Activated CD4-positive, alpha-beta T cell treated with anti-CD3 and anti-CD28 coated beads, Interleukin-2, amount 50 U/mL, for 24 hours (primary cell): Measurements from ENCODE around the gene PDE8B.

ENCODE experiments used
- DNase-seq, 2 donors: peaks; one replicate each; pipeline ENCODE4 v3.0.0-alpha.2; 2020; ENCODE audit warnings: low read depth in 1 of 2, low spot score in 1 of 2

PDE8B gene

GRCh38 chr5:77230727-77231470, 20.4 kb downstream of the PDE8B start:
- no peak for DNase-seq

GRCh38 chr5:77231471-77232138, 21.1 kb downstream of the PDE8B start:
- no peak for DNase-seq

GRCh38 chr5:77232574-77233358, 22.3 kb downstream of the PDE8B start:
- no peak for DNase-seq

GRCh38 chr5:77235846-77236721, 25.6 kb downstream of the PDE8B start:
- no peak for DNase-seq

GRCh38 chr5:77239126-77239741, 28.8 kb downstream of the PDE8B start:
- no peak for DNase-seq

GRCh38 chr5:77241444-77241843, 31.0 kb downstream of the PDE8B start:
- DNase-seq = no peak

- no peak for DNase-seq
These were observed 39.0 kb downstream of the PDE8B start for GRCh38 chr5:77249475-77249874.

- DNase-seq = no peak
These were observed 39.5 kb downstream of the PDE8B start for GRCh38 chr5:77250021-77250420.

GRCh38 chr5:77251921-77252320, 41.4 kb downstream of the PDE8B start:
- no peak for DNase-seq

- DNase-seq = no peak
These were observed 45.1 kb downstream of the PDE8B start for GRCh38 chr5:77255617-77256016.

- DNase-seq = no peak
These were observed 45.9 kb downstream of the PDE8B start for GRCh38 chr5:77256406-77256805.

- DNase-seq = no peak
These were observed 48.2 kb downstream of the PDE8B start for GRCh38 chr5:77258652-77259051.

- DNase-seq = no peak
These were observed 49.0 kb downstream of the PDE8B start for GRCh38 chr5:77259476-77259875.

GRCh38 chr5:77262697-77263096, 52.2 kb downstream of the PDE8B start:
- no peak for DNase-seq

- no peak for DNase-seq
These were observed 55.8 kb downstream of the PDE8B start for GRCh38 chr5:77266291-77266690.

- DNase-seq = no peak
These were observed 57.0 kb downstream of the PDE8B start for GRCh38 chr5:77267496-77267895.

- DNase-seq = no peak
These were observed 61.7 kb downstream of the PDE8B start for GRCh38 chr5:77272206-77272605.

- no peak for DNase-seq
These were observed 67.3 kb downstream of the PDE8B start for GRCh38 chr5:77277759-77278158.

- DNase-seq = no peak
These were observed 69.6 kb downstream of the PDE8B start for GRCh38 chr5:77280036-77280435.

- no peak for DNase-seq
These were observed 71.5 kb downstream of the PDE8B start for GRCh38 chr5:77281969-77282336.
